ENCODE results near the gene OCA2.
"Not testable (repeated sequence)": the region's sequence is repeated elsewhere in the genome, so short reads cannot be mapped to it uniquely, and the experiment has no call there.

Gene OCA2

GRCh38 chr15:28023933-28024888 is 74.9 kb downstream of the OCA2 start:
- no peak for DNase-seq (ENCODE audit: low read depth in 2 of 2)

- DNase-seq (ENCODE audit: low read depth in 2 of 2) = no peak
These were observed 75.7 kb downstream of the OCA2 start for GRCh38 chr15:28023422-28023821.

- DNase-seq (ENCODE audit: low read depth in 2 of 2) = no peak
These were observed 76.2 kb downstream of the OCA2 start for GRCh38 chr15:28022961-28023360.

DNA sequence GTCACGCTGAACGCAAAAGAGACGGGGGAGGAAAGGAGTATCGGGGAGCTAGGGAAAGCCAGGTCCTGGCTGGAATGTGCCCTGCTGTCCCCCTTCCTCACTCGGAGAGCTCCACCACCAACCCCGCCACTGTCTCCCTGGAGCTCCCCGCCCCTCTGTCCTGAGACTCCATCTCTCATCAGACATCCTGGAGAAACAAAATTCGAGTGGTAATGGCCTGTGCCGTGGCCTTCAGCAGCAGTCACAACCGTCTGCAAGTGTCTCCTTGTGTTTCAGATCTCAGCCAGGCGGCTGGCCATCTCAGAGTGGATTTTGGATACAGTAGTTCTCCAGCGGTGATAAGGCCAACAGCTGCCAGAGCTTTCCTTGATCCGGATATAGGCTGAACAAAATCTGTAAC is 76.9 kb downstream of the OCA2 start:
- no peak for DNase-seq (ENCODE audit: low read depth in 2 of 2)

DNA sequence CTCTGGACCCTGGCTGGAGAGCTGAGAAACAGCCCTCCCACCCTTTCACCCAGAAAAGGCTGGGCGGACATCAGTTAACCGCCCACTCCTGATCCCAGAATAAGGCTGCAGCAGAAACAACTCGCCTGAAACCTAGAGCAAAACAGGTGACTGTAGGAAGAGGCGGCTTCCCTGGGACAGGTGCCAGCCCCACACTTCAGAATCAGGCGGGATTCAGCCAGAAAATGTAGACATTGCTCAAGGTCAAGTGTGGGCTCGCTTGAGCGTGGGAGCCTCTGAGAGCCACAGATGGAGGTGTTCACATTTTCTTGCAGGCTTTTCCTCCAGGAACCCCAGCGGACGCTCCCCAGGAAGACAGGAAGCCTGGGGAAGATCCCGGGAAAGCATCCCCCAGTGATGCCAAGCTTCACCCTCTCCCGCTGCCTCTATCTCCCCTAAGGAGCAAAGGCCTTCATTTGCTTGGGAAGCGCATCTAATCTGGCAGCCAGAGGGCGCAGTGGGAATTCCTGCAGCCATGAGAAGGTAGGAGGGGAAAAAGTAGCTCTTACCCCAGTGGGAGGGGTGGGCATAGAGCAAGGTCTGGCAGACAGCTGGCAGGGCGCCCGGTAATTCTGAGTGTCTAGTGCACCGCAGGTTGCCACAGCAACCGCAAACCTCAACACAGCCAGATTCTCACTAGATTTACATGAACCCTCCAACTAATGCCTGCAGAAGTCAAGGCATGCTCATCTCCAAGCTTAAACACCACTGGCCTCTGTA is 77.7 kb downstream of the OCA2 start:
- DNase-seq (ENCODE audit: low read depth in 2 of 2) = no peak

- no peak for DNase-seq (ENCODE audit: low read depth in 2 of 2)
These were observed 78.5 kb downstream of the OCA2 start for GRCh38 chr15:28020644-28021043.

- DNase-seq (ENCODE audit: low read depth in 2 of 2) = no peak
These were observed 79.4 kb downstream of the OCA2 start for GRCh38 chr15:28019594-28020309.

GRCh38 chr15:28018291-28019044 is 80.6 kb downstream of the OCA2 start:
- DNase-seq (ENCODE audit: low read depth in 2 of 2) = no peak

- DNase-seq (ENCODE audit: low read depth in 2 of 2) = no peak
These were observed 81.6 kb downstream of the OCA2 start for GRCh38 chr15:28017423-28017924.

- no peak for DNase-seq (ENCODE audit: low read depth in 2 of 2)
These were observed 83.3 kb downstream of the OCA2 start for GRCh38 chr15:28015855-28016254.

DNA sequence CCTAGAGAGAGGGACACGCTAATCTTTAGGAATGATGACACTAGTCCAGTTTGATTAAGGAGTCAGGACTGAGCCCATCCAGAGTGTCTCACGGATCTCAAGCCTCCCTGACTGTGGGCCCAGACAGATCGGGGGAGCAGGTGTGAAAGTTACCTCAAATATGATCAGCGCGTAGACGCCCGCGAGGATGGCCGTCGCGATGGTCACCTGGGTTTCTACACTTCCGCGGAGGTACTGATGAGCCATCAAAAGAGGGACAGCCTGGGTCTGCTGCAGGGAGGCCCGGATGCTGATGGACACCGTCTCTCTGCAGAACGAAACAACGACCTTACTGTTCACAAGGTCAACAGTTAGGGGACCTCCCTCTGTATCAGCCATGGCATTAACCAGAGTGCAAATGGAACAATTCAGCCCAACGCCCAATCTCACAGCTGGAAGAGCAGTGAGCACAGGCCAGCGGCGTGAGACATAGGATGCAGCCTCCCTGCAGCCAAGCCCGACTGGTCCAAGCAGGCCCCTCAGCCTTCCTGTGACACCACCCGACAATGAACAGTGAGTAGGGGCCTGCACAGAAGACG is 84.4 kb downstream of the OCA2 start:
- no peak for DNase-seq (ENCODE audit: low read depth in 2 of 2)

- no peak for DNase-seq (ENCODE audit: low read depth in 2 of 2)
These were observed 85.1 kb downstream of the OCA2 start for GRCh38 chr15:28013976-28014375.

DNA sequence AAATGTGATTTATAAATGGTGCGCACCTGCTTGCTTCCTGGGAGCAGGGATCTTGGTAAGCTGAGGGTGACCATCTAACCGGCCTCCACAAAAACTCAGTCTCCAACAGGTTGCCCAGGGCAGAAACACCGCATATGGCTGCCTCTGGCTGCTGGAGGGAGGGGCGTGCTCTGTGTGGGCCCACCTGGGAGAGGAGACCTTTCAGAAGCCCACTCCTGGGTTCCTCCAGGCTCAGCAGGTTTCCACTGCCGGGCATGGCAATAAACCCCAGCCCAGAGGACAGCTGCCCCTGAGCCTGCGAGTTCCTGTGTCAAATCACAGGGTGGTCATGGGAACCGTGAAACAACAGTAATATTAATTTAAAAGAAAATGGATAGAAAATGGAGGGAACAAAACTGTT is 85.6 kb downstream of the OCA2 start:
- no peak for DNase-seq (ENCODE audit: low read depth in 2 of 2)

DNA sequence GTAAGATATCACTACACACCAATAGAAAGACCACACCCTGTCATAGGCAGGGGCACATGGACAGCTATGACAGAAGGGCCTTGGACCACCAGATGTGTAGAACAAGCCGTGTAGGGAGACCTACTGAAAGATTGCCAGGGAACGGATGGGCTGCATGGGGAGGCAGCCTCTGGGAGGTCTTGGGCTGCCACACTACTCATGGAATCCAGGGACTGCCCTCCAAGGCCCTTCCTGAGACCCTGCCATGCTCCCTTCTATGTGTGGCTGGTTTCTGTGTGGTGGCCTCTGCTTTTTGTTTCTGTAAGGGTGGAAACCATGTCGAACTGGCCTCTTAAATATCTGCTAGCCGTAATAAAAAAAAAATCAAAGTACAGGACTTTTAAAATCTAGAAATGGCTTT is 86.9 kb downstream of the OCA2 start:
- no peak for DNase-seq (ENCODE audit: low read depth in 2 of 2)

- not testable (repeated sequence) for DNase-seq (ENCODE audit: low read depth in 2 of 2)
These were observed 90.9 kb downstream of the OCA2 start for GRCh38 chr15:28008175-28008574.

DNA sequence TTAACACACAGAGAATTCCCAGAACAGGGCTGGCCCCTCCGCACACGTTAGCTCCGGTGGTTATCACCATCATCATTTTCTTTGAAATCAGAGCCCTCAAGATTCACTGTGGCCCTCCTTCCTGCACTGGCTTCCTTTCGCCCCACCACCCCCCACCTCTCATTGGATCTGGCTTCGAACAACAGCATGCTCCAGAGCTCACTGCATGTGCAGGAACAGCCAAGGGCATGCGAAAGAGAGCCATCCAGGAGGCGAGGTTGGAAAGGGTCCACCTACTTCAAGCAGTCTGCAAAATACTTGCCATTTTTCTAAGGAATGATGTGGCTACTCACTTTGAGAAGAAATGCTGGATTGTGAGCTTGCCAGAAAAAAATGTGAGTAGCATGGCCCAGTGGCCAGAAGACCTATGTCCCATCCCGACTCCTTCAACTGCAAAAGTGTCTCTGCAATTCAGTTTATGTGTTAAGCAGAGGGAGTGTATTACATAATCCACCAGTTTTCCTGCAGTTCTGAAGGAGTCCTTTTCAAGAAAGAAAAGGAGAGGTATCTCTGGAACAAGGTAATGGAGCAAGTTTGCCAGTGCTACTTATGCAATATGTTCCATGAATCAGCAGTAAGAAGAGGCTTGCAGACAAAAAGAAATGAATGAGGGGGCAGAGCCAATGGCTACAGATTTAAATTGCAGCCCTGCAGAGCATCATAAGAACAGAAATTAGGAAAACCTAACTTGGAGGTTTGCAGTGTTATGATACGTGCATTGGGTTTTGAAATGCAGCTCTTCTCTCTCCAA is 92.8 kb downstream of the OCA2 start:
- DNase-seq (ENCODE audit: low read depth in 2 of 2) = no peak

GRCh38 chr15:28005004-28005527 is 94.0 kb downstream of the OCA2 start:
- DNase-seq (ENCODE audit: low read depth in 2 of 2) = no peak

- DNase-seq (ENCODE audit: low read depth in 2 of 2) = no peak
These were observed 94.7 kb downstream of the OCA2 start for GRCh38 chr15:28004143-28005003.
